GM21619 (cell line): ENCODE measurements around the gene LZIC.

Experiments
- ATAC-seq: cut with Tn5 transposase; IDR thresholded peaks from one replicate; pipeline ENCODE4 v1.9.1; 2021; ENCODE audit not compliant: unreplicated experiment

The LZIC gene

GRCh38 chr1:9887070-9887469 lies 56.1 kb downstream of the LZIC start:
- ATAC-seq, result no peak

DNA sequence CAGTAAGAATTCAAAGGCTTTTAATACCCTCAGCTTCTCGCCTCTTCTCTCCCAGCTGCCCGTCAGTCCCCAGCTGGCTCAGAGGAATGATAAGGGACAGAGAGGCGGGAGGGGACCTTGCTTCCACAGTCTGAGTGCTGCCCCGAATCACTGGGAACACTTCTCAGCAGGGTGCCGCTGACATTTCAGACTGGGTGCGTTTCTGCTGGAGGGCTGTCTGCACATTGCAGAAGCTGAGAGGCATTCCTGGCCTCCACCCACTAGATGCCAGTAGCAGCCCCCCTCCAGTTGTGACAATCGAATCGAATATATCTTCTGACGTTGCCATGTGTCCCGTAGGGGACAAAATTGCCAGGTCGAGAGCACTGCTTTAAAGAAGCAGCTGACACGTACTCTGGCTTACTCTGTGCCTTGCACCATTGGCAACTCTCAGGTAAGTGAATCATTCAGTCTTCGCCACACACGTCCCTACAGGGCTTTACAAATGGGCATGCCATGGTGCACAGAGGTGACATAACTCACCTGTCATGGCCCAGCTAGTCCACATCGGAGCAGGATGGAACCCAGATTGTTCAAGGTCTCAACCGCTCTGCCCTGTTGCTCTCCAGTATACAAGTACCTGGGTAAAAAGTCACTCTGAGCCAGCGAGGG lies 57.0 kb downstream of the LZIC start:
- no peak for ATAC-seq

- no peak for ATAC-seq
Observed at GRCh38 chr1:9884805-9885204, 58.4 kb downstream of the LZIC start.

DNA sequence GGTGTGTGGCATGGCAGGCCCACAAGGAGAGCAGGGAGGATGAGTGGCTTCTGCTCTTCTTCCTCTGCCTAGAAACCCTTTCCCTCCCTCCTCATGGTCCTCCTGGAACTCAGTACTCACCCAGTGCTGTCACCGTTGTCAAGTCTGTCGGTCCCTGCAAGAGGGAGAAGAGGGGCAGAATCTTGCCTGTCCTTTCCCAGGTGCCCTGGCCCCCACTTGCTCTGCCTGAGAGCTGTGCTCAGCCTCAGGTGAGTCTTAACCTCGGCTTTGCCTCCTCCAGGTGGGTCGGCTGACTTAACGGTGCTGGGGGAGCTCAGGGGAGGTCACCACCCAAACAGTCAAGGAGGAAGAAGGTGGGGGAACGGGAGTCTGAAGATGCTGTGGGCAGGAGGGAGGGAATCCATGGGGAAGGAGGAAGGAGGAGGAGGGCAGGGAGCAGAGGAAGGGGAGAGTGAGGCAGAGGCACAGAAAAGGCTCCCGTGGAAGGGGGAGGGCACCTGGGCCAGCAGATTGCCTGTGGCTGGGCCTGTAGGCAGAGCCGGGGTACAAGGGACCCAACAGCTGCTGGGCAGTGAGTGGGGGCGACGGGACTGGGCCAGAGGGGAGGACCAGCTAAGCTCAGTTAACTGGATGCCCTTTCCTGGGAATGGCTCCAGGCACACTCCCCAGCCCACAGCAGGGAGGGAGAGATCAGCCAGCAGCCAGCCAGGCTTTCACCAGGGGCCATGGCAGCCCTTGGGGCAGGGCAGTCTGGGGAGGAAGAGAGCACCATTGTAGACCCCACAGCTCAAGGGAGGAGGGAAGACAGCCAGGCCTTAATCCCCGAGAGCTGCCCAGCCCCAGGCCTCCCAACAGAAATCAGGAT lies 59.4 kb downstream of the LZIC start:
- ATAC-seq, result no peak

DNA sequence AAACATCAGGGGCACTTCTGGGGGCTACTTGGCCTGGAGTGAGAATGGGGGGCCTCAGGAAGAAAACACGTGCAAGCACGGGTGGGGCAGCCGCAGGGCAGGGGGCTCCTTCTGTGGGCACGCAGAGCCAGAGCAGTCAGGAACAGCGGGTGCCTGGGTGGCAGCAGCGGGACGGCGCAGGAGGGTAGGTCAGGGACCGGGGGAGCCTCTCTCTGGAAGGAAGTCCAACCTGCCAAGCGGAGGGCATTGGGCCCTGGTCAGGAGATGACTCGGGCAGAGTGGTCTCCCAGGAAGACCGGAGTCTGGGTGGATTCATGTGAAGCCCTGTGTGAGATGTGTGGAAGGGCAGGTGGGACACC lies 60.3 kb downstream of the LZIC start:
- ATAC-seq, result no peak

DNA sequence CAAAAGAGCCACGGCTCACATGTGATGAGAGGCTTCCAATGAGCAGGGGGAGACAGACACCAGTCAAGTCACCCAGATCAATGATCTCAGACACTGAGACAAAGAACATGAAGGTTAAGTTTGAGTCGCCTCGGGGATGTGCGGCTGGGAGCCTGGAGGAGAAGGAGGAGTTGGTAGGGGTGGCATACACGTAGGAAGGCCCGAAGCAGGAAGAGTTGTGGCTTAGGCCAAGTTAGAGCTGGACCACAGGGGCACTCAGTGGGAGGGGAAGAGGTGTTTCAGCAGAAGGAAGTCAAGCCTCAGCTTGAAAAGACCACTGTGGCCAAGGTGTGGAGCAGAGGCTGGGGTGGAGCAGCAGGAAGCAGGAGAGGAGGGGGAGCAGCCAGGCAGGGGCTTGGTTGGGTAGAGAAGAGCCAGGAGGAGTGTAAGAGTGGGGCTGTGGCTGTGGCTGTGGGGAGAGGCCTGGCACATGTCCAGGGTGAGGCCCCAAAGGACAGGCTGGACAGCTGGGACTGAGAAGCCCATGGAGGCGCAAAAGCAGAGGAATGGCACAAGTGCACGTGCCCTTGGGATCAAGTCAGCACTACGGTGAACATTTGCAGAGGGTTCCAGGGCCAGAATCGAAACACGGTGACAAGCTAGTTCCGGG lies 60.8 kb downstream of the LZIC start:
- no peak for ATAC-seq

- no peak for ATAC-seq
Observed at GRCh38 chr1:9881838-9882249, 61.3 kb downstream of the LZIC start.
